Ectodermal cell (in vitro differentiated cells): ENCODE data around the gene CCBE1.
"Not testable (repeated sequence)": the region's sequence is repeated elsewhere in the genome, so short reads cannot be mapped to it uniquely, and the experiment has no call there.

Experiments used
- H3K27ac ChIP-seq: 2 replicates; pipeline ENCODE4 v1.7.0; 2013; ENCODE audit warnings: mild to moderate bottlenecking, low read depth, low read length; ENCODE audit not compliant: insufficient read depth, poor library complexity, severe bottlenecking
- H3K27me3 ChIP-seq: 2 replicates; pipeline ENCODE4 v1.7.0; 2013; ENCODE audit warnings: mild to moderate bottlenecking, low read length; ENCODE audit not compliant: insufficient read depth, control insufficient read depth, poor library complexity, severe bottlenecking
- H3K36me3 ChIP-seq: one replicate; pipeline ENCODE4 v1.7.0; 2013; ENCODE audit warnings: low read length; ENCODE audit not compliant: control insufficient read depth, insufficient read depth
- H3K4me1 ChIP-seq: one replicate; pipeline ENCODE4 v1.7.0; 2013; ENCODE audit warnings: low read length; ENCODE audit not compliant: control insufficient read depth, insufficient read depth
- H3K4me3 ChIP-seq: 2 replicates; pipeline ENCODE4 v1.7.0; 2013; ENCODE audit warnings: low read depth, low read length, control low read depth; ENCODE audit not compliant: insufficient read depth
- H3K9me3 ChIP-seq: 2 replicates; pipeline ENCODE4 v1.7.0; 2013; ENCODE audit warnings: mild to moderate bottlenecking, low read length, moderate library complexity; ENCODE audit not compliant: control insufficient read depth
- WGBS, 2 experiments: methylation state at CpG; one replicate each; pipeline ENCODE4 v1.1.7; 2013; ENCODE audit warnings: missing lambda C conversion rate in 2 of 2; 5-methylcytosine and 5-hydroxymethylcytosine counted together

Gene CCBE1

DNA sequence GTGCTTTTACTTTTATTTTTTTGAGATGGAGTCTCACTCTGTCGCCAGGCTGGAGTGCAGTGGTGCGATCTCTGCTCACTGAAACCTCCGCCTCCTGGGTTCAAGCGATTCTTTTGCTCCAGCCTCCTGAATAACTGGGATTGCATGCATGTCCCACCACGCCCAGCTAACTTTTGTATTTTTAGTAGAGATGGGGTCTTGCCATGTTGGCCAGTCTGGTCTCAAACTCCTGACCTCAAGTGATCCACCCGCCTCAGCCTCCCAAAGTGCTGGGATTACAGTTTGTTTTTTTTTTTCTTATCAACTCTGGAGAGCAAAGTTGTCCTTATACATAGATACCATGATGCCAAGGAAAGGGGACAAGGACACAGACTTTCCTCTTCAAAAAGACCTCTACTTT is 181.3 kb downstream of the CCBE1 start:
- not testable (repeated sequence) for H3K27ac ChIP-seq, H3K4me3 ChIP-seq, H3K4me1 ChIP-seq, H3K27me3 ChIP-seq, H3K9me3 ChIP-seq, H3K36me3 ChIP-seq
- whole genome bisulfite sequencing, 2 experiments, result 83 to 87% methylated on average over 6 of the region's 6 CpGs

DNA sequence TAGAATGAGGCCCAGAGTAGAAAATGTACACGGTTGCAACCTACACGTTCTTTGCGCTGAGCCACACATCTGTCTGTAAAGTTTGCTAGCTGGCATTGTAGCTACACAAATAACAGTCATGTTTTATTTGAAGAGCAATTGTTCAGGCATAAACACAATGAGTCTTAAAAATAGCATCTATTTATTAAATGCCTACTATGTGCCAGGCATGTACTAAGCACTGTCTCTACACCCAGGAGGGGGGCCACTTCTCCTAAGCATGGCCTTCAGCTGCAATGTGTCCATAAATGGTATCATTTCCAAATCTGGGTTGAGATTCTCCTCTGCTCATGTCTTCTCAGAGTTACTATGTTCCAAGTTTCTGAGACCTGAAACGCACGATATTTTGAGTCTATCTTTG is 182.1 kb downstream of the CCBE1 start:
- Histone ChIP-seq H3K27ac (no peak overlapping the region), H3K4me1 (peaks cover 3% of the 10 kb centered on the region), H3K4me3 (no peak overlapping the region), H3K27me3 (no peaks in the 10 kb centered on the region), H3K36me3 (no peaks in the 10 kb centered on the region), H3K9me3 (no peaks in the 10 kb centered on the region)
- WGBS, 2 experiments, result 94 to 99% methylated on average over 5 of the region's 5 CpGs

DNA sequence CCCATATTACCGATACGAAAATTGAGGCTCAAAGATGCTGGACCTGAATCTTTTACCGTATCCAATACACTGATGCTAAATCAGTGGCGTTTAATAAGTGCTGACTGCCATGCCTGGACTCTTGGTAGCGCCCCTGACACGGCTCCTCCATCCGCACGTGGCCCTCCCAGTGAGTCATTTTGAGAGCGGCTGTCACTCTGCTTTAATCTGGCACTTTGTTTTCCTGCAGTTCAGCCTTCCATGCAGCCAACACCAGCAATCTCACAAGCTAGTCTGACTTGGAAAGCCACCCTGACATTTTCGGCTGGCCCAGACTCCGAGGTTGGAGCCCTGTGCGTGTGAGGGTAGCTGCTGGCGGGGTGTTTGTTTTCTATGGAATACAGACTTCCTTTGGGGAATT is 183.0 kb downstream of the CCBE1 start:
- H3K9me3 ChIP-seq, result no peaks in the 10 kb centered on the region
- no peaks in the 10 kb centered on the region for H3K36me3 ChIP-seq
- H3K4me1 ChIP-seq, result peaks cover 3% of the 10 kb centered on the region
- H3K27ac ChIP-seq, result no peak overlapping the region
- 76 to 81% methylated on average over 12 to 13 of the region's 13 CpGs for WGBS, 2 experiments
- H3K27me3 ChIP-seq, result no peaks in the 10 kb centered on the region
- no peak overlapping the region for H3K4me3 ChIP-seq

DNA sequence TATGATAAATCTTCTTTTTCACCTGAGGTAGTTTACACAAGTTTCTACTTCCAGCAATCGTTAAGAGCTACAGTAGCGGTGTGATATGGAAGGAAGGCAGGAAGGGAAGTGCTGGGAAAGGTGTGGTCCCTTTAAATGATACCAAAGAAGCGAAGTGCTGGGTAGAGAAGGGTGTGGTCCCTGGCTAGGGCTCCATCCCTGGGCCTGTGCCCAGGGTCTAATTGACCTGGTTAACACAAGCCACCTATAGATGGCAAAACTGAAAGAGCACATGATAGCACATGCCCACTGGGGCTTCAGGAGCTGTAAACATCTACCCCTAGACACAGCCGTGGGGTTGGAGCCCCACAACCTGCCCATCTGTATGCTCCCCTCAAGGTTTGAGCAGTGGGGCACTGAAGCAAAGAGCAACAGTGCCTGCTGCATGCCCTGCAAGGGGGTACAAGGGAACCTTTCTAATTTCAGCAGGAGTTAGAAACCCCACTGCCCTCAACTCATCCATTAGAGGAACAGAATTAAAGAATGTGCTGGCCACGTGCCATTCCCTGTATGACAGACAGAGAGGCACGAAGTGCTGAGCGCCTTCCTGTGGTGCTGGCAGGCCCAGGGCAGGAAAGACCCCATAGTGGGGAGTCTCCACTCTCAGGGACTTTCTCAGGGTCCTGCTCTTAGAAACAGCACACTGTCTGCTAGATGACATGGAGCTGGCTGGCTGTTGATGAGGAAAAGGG is 185.0 kb downstream of the CCBE1 start:
- 81 to 83% methylated on average over 7 of the region's 7 CpGs for WGBS, 2 experiments
- Histone ChIP-seq H3K27me3 (no peaks in the 10 kb centered on the region), H3K4me1 (peaks cover 3% of the 10 kb centered on the region), H3K9me3 (no peaks in the 10 kb centered on the region), H3K27ac (no peak overlapping the region), H3K4me3 (no peak overlapping the region), H3K36me3 (no peaks in the 10 kb centered on the region)

DNA sequence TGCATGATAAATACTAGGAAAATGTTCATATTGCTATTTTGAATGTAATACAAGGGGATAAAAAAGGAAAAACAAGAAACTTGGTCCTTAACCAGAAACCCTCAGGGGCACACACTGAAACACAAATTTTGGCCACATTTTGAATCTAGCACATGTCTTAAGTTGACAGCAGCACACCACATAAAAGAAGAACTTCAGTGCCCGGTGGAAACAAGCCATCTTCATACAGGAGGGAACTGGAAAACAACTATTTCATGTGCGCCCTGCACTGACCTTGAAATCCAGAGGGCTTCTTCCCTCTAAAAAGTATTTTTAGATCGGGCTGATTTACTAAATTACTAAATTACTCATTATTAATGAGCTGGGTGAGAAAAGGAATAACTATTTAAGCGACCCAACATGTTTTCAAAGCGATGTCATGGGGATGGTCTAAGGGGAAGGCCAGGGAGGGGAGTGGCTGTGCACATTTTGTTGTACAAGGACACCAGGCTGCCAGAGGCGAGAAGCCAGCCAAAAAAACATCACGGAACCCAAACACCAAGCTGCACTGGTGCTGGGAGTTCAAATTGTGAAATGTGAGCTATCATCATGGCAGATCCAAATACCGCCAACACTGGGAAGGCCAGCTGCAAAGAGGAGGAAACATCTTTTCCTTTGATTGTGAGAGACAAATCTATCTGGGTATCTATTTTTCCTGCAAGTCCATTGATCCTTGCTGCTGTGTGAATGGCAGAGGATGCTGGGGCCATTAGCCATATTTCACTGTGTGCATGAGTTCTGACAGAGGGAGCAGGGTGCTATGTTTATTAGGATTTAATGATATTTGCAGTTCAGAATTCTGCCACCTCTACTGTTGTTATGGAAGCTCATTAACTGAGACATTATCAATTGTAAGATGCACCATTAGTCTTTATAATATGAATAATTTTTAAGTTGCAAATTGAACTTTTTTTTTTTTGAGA is 187.5 kb downstream of the CCBE1 start:
- Histone ChIP-seq H3K4me3 (no peak overlapping the region), H3K9me3 (no peaks in the 10 kb centered on the region), H3K27ac (no peak overlapping the region), H3K36me3 (no peaks in the 10 kb centered on the region), H3K27me3 (no peaks in the 10 kb centered on the region), H3K4me1 (no peaks in the 10 kb centered on the region)
- 95 to 98% methylated on average over 7 to 8 of the region's 8 CpGs for WGBS, 2 experiments

DNA sequence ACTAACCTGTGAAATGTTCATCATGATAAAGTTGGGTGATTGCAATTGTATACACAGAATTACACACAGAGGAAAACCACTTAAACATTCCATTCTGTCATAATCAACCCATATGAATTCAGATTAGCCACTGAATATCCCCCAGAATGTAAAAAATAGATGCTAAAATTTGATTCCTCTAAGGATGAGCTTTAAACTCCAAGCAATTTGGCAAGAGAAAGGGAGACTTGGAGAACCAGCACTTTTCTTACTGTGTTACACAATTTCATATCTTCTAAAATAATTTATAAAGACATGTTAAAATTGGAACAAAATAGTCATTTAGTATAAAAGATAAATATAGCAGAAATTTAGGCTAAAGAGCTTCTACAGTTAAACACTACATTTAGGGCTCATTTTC is 191.9 kb downstream of the CCBE1 start:
- Histone ChIP-seq H3K27me3 (no peaks in the 10 kb centered on the region), H3K4me3 (no peak overlapping the region), H3K27ac (no peak overlapping the region), H3K4me1 (no peaks in the 10 kb centered on the region), H3K36me3 (no peaks in the 10 kb centered on the region), H3K9me3 (no peaks in the 10 kb centered on the region)

DNA sequence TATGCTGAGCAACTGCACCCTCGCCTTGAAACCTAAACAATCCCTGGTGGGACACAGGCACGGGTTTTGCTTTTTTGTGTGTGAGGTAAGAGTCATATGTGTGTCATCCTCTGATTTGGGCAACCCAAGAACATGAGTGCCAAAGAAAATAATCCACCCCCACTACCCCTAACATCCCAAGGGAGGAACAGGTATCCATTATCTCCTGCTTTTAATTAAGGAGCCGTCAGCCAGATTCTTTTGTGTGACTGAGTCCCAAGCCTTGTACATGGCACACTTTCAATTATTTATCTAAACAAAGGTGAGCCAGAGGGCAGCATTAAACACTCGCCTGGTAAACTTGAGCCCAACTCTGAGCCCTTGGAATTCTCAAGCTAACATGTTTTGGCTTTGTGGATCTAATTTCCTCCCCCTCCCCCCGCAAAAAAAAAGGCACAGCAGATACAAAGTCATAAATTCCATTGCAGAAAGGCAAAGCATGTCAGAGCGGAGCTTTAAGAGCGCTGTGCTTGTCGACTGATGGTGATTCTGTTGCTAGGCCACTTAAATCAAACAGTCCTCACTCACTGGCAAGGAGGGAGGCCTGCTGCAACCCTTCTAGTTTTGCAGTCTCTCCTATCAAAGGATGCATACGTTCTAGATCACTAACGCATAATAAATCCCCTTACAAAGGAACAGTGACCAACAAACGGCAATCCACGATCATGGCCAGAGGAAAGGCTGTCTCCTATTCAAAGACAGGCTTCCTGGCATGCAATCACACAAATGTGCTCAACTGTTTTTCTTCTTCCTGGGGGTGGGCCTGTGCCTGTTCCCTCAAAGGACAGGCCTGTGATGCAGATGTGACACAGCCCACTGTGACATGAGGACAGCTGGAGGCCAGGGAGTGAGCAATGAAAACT is 194.7 kb downstream of the CCBE1 start:
- 79 to 82% methylated on average over 12 of the region's 12 CpGs for WGBS, 2 experiments
- Histone ChIP-seq H3K27me3 (no peaks in the 10 kb centered on the region), H3K36me3 (no peaks in the 10 kb centered on the region), H3K4me1 (no peaks in the 10 kb centered on the region), H3K27ac (no peak overlapping the region), H3K4me3 (no peak overlapping the region), H3K9me3 (no peaks in the 10 kb centered on the region)

DNA sequence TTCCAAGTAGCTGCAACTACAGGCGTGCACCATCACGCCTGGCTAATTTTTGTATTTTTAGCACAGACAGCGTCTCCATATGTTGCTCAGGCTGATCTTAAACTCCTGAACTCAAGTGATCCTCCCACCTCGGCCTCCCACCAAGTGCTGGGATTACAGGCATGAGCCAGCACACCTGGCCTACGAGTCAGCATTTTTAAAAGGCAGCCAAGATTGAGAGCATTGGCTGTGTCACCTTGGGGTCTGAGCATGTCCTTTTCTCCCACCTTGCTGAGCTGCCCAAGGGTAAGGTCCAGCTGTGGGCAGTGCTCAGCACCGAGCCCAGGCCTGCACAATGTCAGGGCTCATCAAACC is 195.3 kb downstream of the CCBE1 start:
- Histone ChIP-seq H3K4me1 (no peaks in the 10 kb centered on the region), H3K27ac (no peak overlapping the region), H3K4me3 (no peak overlapping the region), H3K9me3 (no peaks in the 10 kb centered on the region), H3K27me3 (no peaks in the 10 kb centered on the region), H3K36me3 (no peaks in the 10 kb centered on the region)
- WGBS, 2 experiments, result 92 to 93% methylated on average over 6 of the region's 6 CpGs

DNA sequence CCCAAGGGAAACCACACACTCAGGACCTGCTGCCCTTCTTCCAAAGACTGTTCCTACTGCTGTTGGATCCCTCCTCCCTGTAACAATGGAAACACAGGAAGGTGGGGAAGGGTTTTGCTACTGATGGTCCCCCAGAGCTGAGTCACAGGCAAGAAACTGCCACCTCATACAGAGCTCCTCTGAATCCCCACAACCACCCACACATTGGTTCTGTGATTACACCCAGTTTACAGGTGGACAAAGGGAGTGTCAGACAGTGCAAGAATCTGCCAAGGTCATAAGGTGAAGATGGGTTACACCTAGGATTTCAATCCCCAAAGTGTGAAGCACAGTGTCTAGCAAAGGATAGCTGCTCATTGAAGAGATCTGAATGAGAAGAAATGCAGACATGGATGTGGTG is 196.5 kb downstream of the CCBE1 start:
- Histone ChIP-seq H3K27ac (no peak overlapping the region), H3K4me1 (no peaks in the 10 kb centered on the region), H3K36me3 (no peaks in the 10 kb centered on the region), H3K4me3 (no peak overlapping the region), H3K9me3 (no peaks in the 10 kb centered on the region), H3K27me3 (no peaks in the 10 kb centered on the region)
